HEK293 (cell line): ENCODE results near the gene M6PR.

Experiments
- CTCF ChIA-PET: fragments of 350-600 bp; formaldehyde crosslinking; extraction: SDS; loops from one replicate; lab custom pipeline; 2021; ENCODE audit warnings: antibody characterized with exemption; lab: Yijun Ruan, JAX
- POLR2A ChIA-PET: fragments of 300-600 bp; formaldehyde crosslinking; extraction: SDS; loops from one replicate; lab custom pipeline; 2020; ENCODE audit warnings: antibody characterized with exemption, inconsistent platforms; lab: Yijun Ruan, JAX
- H3K27ac ChIP-seq: fragments of 200-500 bp; sonication (Bioruptor generic); 2 replicates; pipeline ENCODE4 v1.5.1; 2014; ENCODE audit warnings: low read depth, low read length, control low read depth, inconsistent platforms; ENCODE audit errors: extremely low read depth
- H3K36me3 ChIP-seq, 2 experiments: fragments of 200-500 bp in 1 of 2; sonication (Bioruptor generic) in 1 of 2; 1 replicate in 1 of 2; 2 replicates in 1 of 2; pipeline ENCODE4 v1.5.1; 2014 to 2017; ENCODE audit warnings: inconsistent platforms in 2 of 2, low read length in 2 of 2; ENCODE audit not compliant: control insufficient read depth in 2 of 2, insufficient read depth in 1 of 2
- H3K4me1 ChIP-seq: fragments of 200-500 bp; sonication (Bioruptor generic); 2 replicates; pipeline ENCODE4 v1.5.1; 2014; ENCODE audit warnings: mild to moderate bottlenecking, low read length, inconsistent platforms; ENCODE audit not compliant: control insufficient read depth, insufficient read depth
- H3K4me3 ChIP-seq: 2 replicates; pipeline ENCODE4 v1.5.1; 2011; ENCODE audit warnings: low read depth, mild to moderate bottlenecking, control low read depth, low read length, moderate library complexity
- H3K9me3 ChIP-seq: fragments of 200-500 bp; sonication (Bioruptor generic); 2 replicates; pipeline ENCODE4 v1.5.1; 2014; ENCODE audit warnings: low read depth, low read length, inconsistent platforms; ENCODE audit not compliant: control insufficient read depth, insufficient read depth
- AEBP2 ChIP-seq: fragments of 450-650 bp; formaldehyde crosslinking; IDR thresholded peaks from 2 replicates; pipeline ENCODE4 v1.5.1; 2016; ENCODE audit warnings: missing biosample characterization, missing genetic modification characterization, borderline replicate concordance
- GLIS2 ChIP-seq: fragments of 450-650 bp; formaldehyde crosslinking; IDR thresholded peaks from 2 replicates; pipeline ENCODE4 v1.5.1; 2016; ENCODE audit warnings: missing biosample characterization, missing genetic modification characterization
- OVOL3 ChIP-seq: fragments of 450-650 bp; formaldehyde crosslinking; IDR thresholded peaks from 2 replicates; pipeline ENCODE4 v1.5.1; 2016; ENCODE audit warnings: missing biosample characterization, missing genetic modification characterization
- SETDB1 ChIP-seq: IDR thresholded peaks from one replicate; pipeline ENCODE4 v1.6.1; 2017; ENCODE audit warnings: mild to moderate bottlenecking, low read length, moderate library complexity, mixed read lengths; ENCODE audit not compliant: insufficient read length
- SP2 ChIP-seq: fragments of 450-650 bp; formaldehyde crosslinking; IDR thresholded peaks from 2 replicates; pipeline ENCODE4 v1.5.1; 2016; ENCODE audit warnings: missing biosample characterization, missing genetic modification characterization
- YY2 ChIP-seq: fragments of 450-650 bp; formaldehyde crosslinking; IDR thresholded peaks from 2 replicates; pipeline ENCODE4 v1.5.1; 2016; ENCODE audit warnings: missing biosample characterization, missing genetic modification characterization
- ZEB2 ChIP-seq: fragments of 450-650 bp; formaldehyde crosslinking; IDR thresholded peaks from 2 replicates; pipeline ENCODE4 v1.5.1; 2016; ENCODE audit warnings: missing biosample characterization, missing genetic modification characterization
- ZNF146 ChIP-seq: fragments of 450-650 bp; formaldehyde crosslinking; IDR thresholded peaks from 2 replicates; pipeline ENCODE4 v1.5.1; 2016; ENCODE audit warnings: missing biosample characterization, missing genetic modification characterization
- ZNF155 ChIP-seq: fragments of 450-650 bp; formaldehyde crosslinking; IDR thresholded peaks from 2 replicates; pipeline ENCODE4 v1.5.1; 2016; ENCODE audit warnings: missing biosample characterization, missing genetic modification characterization
- ZNF174 ChIP-seq: fragments of 450-650 bp; formaldehyde crosslinking; IDR thresholded peaks from 2 replicates; pipeline ENCODE4 v1.5.0; 2017; ENCODE audit warnings: missing biosample characterization, mild to moderate bottlenecking, missing genetic modification characterization
- ZNF175 ChIP-seq: fragments of 450-650 bp; formaldehyde crosslinking; IDR thresholded peaks from 2 replicates; pipeline ENCODE4 v1.5.1; 2016; ENCODE audit warnings: missing biosample characterization, missing genetic modification characterization
- ZNF2 ChIP-seq: fragments of 450-650 bp; formaldehyde crosslinking; IDR thresholded peaks from 2 replicates; pipeline ENCODE4 v1.5.1; 2016; ENCODE audit warnings: missing biosample characterization, missing genetic modification characterization
- ZNF366 ChIP-seq: fragments of 450-650 bp; formaldehyde crosslinking; conservative IDR thresholded peaks from 2 replicates; pipeline ENCODE4 v1.5.1; 2016; ENCODE audit warnings: missing biosample characterization, missing genetic modification characterization
- ZNF37A ChIP-seq: fragments of 450-650 bp; IDR thresholded peaks from 2 replicates; pipeline ENCODE4 v1.5.1; 2018; ENCODE audit warnings: missing biosample characterization, missing genetic modification characterization
- ZNF544 ChIP-seq: fragments of 450-650 bp; formaldehyde crosslinking; IDR thresholded peaks from 2 replicates; pipeline ENCODE4 v1.5.0; 2017; ENCODE audit warnings: missing biosample characterization, missing genetic modification characterization
- ZNF596 ChIP-seq: fragments of 450-650 bp; IDR thresholded peaks from 2 replicates; pipeline ENCODE4 v1.5.0; 2018; ENCODE audit warnings: missing biosample characterization, mild to moderate bottlenecking, missing genetic modification characterization, moderate library complexity
- ZNF629 ChIP-seq: fragments of 450-650 bp; formaldehyde crosslinking; IDR thresholded peaks from 2 replicates; pipeline ENCODE4 v1.5.1; 2017; ENCODE audit warnings: missing biosample characterization, missing genetic modification characterization
- ZNF704 ChIP-seq: fragments of 450-650 bp; formaldehyde crosslinking; IDR thresholded peaks from 2 replicates; pipeline ENCODE4 v1.5.1; 2016; ENCODE audit warnings: missing biosample characterization, missing genetic modification characterization
- ZNF830 ChIP-seq: fragments of 450-650 bp; IDR thresholded peaks from 2 replicates; pipeline ENCODE4 v1.5.0; 2018; ENCODE audit warnings: missing biosample characterization, missing genetic modification characterization, low read depth, mild to moderate bottlenecking, moderate library complexity
- TF ChIP-seq, protein P1 (sequence below): fragments of 450-650 bp; IDR thresholded peaks from 2 replicates; pipeline ENCODE4 v1.5.1; 2018; ENCODE audit warnings: missing biosample characterization, mild to moderate bottlenecking, missing genetic modification characterization
- TF ChIP-seq, protein P2 (sequence below): fragments of 450-650 bp; formaldehyde crosslinking; IDR thresholded peaks from 2 replicates; pipeline ENCODE4 v1.5.1; 2016; ENCODE audit warnings: missing biosample characterization, missing genetic modification characterization
- TF ChIP-seq, protein P3 (sequence below): fragments of 450-650 bp; formaldehyde crosslinking; IDR thresholded peaks from 2 replicates; pipeline ENCODE4 v1.5.1; 2016; ENCODE audit warnings: missing biosample characterization, missing genetic modification characterization
- TF ChIP-seq, protein P4 (sequence below): fragments of 450-650 bp; formaldehyde crosslinking; IDR thresholded peaks from 2 replicates; pipeline ENCODE4 v1.5.1; 2016; ENCODE audit warnings: missing biosample characterization, missing genetic modification characterization, borderline replicate concordance

Gene M6PR

GRCh38 chr12:8911606-8912268 lies 37.7 kb downstream of the M6PR start (continued):
- TF ChIP-seq ZNF175 = no peak

- H3K4me1 ChIP-seq = peaks cover 10% of the 10 kb centered on the region
- no peaks in the 10 kb centered on the region for H3K36me3 ChIP-seq
- H3K27ac ChIP-seq = no peak overlapping the region
- CTCF ChIA-PET = interaction anchor here (1.1 kb wide), 2 partner anchors 10 to 19 kb away, joined by 3 read pairs; no protein-coding TSS in a partner anchor
- no peaks in the 10 kb centered on the region for H3K9me3 ChIP-seq
- TF ChIP-seq ZNF155 (no peak), ZNF629 (no peak), ZNF544 (tag by site-specific recombination) (no peak), ZNF175 (no peak), ZNF174 (tag by site-specific recombination) (no peak), ZNF366 (tag by site-specific recombination) (no peak), AEBP2 (tag by site-specific recombination) (no peak), ZNF146 (tag by site-specific recombination) (no peak), ZNF830 (tag by site-specific recombination) (no peak), GLIS2 (no peak), YY2 (tag by site-specific recombination) (no peak), OVOL3 (tag by site-specific recombination) (no peak), ZNF704 (tag by site-specific recombination) (no peak), SP2 (no peak)
- TF ChIP-seq, protein P1, sequence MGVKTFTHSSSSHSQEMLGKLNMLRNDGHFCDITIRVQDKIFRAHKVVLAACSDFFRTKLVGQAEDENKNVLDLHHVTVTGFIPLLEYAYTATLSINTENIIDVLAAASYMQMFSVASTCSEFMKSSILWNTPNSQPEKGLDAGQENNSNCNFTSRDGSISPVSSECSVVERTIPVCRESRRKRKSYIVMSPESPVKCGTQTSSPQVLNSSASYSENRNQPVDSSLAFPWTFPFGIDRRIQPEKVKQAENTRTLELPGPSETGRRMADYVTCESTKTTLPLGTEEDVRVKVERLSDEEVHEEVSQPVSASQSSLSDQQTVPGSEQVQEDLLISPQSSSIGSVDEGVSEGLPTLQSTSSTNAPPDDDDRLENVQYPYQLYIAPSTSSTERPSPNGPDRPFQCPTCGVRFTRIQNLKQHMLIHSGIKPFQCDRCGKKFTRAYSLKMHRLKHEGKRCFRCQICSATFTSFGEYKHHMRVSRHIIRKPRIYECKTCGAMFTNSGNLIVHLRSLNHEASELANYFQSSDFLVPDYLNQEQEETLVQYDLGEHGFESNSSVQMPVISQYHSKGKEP = no peak
- TF ChIP-seq, protein P2, sequence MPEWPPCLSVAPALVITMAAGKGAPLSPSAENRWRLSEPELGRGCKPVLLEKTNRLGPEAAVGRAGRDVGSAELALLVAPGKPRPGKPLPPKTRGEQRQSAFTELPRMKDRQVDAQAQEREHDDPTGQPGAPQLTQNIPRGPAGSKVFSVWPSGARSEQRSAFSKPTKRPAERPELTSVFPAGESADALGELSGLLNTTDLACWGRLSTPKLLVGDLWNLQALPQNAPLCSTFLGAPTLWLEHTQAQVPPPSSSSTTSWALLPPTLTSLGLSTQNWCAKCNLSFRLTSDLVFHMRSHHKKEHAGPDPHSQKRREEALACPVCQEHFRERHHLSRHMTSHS = no peak
- TF ChIP-seq, all 188 proteins: peak for 0
- POLR2A ChIA-PET = no interaction called here
- no peak overlapping the region for H3K4me3 ChIP-seq
These were observed 39.7 kb downstream of the M6PR start for GRCh38 chr12:8909752-8910151.

GRCh38 chr12:8907513-8907912 lies 41.9 kb downstream of the M6PR start:
- no peak overlapping the region for H3K4me3 ChIP-seq
- H3K4me1 ChIP-seq = no peaks in the 10 kb centered on the region
- no peaks in the 10 kb centered on the region for H3K9me3 ChIP-seq
- ChIA-PET CTCF (interaction anchor here (1.4 kb wide), 1 partner anchor 16 kb away, joined by 4 read pairs; no protein-coding TSS in a partner anchor), POLR2A (no interaction called here)
- H3K27ac ChIP-seq = no peak overlapping the region
- H3K36me3 ChIP-seq = no peaks in the 10 kb centered on the region
- TF ChIP-seq SETDB1 (no peak), ZNF37A (tag by site-specific recombination) (no peak), ZNF596 (tag by site-specific recombination) (no peak), ZNF2 (tag by site-specific recombination) (no peak), ZEB2 (no peak)
- TF ChIP-seq, protein P3, sequence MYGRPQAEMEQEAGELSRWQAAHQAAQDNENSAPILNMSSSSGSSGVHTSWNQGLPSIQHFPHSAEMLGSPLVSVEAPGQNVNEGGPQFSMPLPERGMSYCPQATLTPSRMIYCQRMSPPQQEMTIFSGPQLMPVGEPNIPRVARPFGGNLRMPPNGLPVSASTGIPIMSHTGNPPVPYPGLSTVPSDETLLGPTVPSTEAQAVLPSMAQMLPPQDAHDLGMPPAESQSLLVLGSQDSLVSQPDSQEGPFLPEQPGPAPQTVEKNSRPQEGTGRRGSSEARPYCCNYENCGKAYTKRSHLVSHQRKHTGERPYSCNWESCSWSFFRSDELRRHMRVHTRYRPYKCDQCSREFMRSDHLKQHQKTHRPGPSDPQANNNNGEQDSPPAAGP (tag by site-specific recombination) = no peak
- TF ChIP-seq, protein P4, sequence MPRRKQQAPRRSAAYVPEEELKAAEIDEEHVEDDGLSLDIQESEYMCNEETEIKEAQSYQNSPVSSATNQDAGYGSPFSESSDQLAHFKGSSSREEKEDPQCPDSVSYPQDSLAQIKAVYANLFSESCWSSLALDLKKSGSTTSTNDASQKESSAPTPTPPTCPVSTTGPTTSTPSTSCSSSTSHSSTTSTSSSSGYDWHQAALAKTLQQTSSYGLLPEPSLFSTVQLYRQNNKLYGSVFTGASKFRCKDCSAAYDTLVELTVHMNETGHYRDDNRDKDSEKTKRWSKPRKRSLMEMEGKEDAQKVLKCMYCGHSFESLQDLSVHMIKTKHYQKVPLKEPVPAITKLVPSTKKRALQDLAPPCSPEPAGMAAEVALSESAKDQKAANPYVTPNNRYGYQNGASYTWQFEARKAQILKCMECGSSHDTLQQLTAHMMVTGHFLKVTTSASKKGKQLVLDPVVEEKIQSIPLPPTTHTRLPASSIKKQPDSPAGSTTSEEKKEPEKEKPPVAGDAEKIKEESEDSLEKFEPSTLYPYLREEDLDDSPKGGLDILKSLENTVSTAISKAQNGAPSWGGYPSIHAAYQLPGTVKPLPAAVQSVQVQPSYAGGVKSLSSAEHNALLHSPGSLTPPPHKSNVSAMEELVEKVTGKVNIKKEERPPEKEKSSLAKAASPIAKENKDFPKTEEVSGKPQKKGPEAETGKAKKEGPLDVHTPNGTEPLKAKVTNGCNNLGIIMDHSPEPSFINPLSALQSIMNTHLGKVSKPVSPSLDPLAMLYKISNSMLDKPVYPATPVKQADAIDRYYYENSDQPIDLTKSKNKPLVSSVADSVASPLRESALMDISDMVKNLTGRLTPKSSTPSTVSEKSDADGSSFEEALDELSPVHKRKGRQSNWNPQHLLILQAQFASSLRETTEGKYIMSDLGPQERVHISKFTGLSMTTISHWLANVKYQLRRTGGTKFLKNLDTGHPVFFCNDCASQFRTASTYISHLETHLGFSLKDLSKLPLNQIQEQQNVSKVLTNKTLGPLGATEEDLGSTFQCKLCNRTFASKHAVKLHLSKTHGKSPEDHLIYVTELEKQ = no peak
- TF ChIP-seq, all 188 proteins: peak for 0
